Uterine smooth muscle cell (primary cell): ENCODE measurements around the gene LPAR1. TPM values are rescaled to one million over a fixed set of nuclear protein-coding genes. Genes with fewer than 3 reads are reported as not detected.

Source experiments
- total RNA-seq: library from RNA; depleted of rRNA; stranded (reverse); fragments of >200 nt; gene quantifications from 2 replicates; pipeline ENCODE4 v1.2.3, GENCODE V29; 2014

The LPAR1 gene
- total RNA-seq, result 103 and 147 TPM in 2 replicates

GRCh38 chr9:111038331-111039230 is at the start of gene LPAR1:
TSS of gene LPAR1 (minus strand) at chr9:111038470. CDS start at chr9:110972117, 66,353 bp downstream.

